ENCODE results near the gene SRGAP3.

The SRGAP3 gene

DNA sequence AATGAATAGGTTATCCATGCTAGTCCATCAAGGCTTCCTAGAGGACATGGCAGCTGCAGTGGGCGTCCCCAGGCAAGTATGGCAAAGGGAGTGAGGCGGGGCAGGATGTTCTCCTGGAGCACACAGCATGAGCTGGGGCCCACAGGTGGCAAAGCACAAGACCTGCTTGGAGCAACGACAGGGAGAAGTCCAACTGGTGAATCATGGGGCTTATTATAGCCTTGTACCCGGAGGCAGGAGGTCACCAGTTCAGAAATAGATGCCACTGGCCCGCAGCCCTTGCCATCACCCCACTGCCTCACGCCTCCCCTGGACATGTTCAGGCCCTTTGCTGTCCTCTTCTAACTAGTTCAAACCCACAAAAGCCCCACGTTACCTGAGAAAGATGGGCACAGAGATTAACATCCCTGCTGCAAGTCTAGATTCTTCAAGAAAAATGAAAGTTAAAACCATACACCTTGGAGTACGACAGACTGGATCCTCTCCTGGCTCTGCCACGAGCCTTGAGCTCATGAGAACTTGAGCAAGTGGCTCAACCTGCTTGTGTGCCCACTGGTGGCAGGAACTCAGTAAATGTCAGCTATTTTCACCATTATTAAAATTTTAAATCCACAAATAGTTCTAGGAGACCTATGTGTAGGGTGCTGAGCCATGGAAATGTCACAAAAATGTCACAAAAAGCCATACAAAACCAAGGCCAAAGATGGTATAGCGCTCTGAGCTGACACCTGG lies 1.8 kb upstream of the SRGAP3 start:
- no peak for DNase-seq

DNA sequence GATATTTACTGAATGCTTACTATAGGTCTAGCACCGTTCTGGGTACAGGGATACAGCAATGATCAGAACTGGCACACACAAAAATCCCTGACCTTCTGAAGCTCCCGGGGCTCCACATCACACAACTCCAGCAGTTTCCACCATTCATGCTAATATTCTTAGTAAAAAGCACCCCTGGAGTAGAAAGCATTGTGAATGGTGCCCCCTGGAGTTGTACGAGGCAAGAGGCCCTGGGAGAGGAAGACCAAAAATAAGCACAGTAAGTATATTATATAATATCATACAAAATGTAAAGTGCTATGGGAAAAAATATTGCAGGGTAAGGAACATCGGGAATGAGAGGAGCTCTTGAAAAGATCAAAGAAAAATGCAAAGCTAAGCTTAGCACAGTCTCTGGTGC lies 790 bp upstream of the SRGAP3 start:
- no peak for DNase-seq

DNA sequence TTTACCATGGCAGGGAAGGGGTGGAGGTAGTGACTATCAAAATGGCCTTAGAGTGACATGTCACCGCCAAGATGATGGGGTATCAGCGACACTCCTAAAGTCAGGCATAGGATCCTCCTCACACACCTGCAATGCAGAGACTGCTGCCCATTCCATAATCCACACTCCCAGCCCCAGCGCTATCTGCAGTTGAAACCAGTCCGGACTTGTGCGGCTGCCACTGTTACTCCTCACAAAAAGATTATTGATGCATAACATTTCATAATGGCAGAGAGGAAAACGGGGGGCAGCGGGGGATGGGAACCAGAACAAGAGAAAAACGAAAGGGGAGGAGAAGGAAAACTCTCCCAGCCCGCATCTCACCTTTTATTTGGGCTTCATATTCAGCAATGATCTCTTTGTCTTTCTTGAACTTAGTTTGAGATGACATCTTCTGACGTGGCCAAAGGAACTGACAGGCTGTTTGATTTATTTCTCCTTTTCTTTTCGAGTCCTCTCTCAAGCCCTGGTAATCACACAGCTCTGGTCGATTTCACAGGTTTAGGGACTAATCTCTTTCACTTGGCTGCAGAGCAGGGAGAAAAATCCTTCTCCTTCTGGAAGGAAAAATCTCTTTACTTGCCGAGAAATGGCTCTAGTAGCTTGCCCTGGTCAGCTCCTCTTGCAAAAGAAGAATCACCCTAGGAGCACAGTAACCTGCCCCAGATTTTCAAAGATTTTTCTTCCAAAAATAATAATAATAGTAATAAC lies 749 bp downstream of the SRGAP3 start:
- DNase-seq: no peak

DNA sequence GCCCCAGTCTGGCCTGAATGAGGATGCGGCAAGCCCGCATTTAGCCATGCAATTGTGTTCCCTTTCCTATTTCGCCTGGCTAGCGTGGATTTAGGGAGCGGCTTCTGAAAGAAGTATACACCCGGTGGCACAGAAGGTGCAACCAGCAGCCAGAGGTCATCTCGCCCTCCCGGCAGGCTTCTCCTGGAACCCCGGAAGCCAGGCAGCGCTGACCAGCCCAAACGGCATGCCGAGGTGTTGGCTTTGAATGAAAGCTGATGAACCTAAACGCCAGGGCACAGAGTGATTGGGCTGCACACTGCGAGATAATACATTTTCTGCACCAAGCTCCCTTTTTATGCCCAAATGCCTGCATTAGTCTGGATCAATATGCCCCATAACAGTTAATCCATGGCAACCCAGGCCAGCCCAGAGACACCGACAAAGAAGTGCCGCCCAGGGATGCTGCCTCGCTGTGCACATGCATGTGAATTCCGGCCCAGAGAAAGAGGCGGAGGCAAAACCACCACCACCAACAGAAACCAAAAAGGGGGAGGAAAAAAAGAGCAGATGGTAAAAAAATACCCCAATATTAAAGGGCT lies 1.4 kb downstream of the SRGAP3 start:
- no peak for DNase-seq

DNA sequence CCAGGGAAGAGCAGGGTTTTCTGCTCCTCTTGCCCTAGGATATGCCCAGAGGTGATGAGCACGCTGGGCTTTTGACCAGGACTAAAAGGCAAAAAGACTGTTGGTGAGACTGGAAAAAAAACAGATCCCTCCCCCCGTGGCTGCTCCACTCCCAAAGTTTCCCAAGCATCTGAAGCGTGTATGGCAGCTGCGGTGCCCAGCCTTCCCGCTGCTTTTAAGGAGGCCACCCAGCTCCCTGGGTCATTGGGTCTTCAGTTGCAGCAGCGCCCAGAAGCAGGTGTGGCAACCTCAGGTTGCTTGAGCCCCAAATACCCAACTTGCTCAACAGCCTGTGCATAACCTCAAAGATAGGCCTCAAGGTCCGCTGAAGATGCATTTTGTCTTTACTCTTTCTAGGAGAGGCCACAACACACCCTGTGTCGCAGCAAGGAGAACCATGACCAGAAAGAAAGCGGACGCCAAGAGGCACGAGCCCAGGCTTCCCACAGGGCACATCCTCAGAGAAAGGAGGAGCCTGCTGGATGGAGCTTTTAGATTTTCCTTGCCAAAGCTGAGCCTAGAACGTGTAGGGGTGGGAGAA lies 2.0 kb downstream of the SRGAP3 start:
- no peak for DNase-seq

DNA sequence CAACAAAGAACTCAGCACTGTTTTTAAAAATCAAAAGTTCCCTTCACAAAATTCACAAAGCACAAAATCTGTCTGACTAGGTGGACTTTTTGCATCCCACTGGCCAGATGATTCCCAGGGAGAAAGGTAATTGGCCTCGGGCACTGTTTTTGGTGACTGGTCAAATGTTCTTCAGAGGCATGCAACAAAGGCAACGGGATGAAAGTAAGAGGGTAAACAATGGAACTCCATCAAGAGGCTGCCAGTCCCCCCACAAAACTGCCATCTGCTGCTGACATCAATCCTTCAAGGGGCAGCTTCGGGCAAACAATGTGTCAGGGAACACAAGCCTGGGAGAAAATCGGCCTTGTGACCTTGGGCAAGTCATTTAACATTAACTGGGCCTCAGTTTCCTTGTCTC lies 3.3 kb downstream of the SRGAP3 start:
- DNase-seq: no peak

DNA sequence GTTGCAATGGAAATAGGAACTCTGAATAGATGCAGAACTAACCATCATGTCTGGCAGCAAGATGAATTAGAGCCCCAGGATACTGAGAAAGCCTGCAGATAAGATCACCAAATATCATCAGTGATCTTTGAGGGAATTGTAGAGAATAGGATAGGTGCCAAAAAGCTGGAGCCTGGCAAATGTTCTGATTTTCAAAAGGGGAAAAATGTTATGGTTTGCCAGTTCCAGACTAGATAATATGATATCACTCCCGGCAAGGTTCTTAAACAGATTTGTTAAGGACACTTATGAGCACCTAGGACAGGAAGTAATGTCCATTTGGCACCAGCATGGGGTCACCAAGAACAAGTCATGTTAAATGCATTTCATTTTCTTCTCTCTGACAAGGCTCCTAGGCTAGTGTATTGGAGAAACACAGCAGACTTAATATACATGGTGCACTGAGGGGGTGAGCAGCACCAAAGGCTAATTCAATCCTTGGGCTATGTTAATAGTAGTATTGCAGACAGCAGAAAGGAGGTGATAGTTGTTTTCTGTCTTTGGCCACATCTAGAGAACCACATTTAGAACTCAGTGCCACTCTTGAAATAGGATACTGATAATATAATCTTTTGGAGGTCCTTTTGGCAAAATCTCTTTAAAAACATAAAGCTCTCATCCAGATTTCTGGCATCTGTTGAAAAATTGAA lies 4.8 kb downstream of the SRGAP3 start:
- no peak for DNase-seq

DNA sequence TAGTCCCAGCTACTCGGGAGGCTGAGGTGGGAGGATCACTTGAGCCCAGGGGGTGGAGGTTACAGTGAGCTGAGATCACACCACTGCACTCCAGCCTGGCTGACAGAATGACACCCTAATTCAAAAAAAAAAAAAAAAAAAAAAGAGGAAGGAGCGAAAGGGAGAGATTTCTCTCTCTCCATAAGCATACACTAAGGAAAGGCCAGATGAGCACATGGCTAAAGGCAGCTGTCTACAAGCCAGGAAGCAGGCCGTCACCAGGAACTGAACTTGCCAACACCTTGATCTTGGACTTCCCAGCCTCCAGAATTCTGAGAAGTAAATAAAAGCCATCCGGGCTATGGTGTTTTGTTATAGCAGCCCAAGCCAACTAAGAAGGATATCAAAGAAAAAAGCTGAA lies 7.5 kb downstream of the SRGAP3 start:
- DNase-seq: no peak

DNA sequence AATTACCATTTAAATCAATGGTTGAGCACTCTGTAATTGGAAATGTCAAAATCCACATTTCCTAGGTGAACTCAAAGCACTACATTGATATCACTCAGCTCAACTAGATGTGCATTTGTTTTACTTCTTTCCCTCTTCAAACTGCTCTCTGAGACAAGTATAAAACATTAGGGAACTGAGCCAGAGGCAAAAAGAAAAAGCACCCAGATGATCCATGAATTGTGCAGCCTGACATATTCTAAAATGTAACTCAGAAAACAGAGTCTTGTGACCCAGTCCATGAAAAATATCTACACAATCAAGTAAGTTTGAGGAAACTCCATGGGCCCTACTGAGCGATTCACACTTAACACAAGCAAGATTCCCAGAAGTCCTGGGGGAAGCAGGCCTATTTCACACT lies 9.8 kb downstream of the SRGAP3 start:
- DNase-seq: no peak

DNA sequence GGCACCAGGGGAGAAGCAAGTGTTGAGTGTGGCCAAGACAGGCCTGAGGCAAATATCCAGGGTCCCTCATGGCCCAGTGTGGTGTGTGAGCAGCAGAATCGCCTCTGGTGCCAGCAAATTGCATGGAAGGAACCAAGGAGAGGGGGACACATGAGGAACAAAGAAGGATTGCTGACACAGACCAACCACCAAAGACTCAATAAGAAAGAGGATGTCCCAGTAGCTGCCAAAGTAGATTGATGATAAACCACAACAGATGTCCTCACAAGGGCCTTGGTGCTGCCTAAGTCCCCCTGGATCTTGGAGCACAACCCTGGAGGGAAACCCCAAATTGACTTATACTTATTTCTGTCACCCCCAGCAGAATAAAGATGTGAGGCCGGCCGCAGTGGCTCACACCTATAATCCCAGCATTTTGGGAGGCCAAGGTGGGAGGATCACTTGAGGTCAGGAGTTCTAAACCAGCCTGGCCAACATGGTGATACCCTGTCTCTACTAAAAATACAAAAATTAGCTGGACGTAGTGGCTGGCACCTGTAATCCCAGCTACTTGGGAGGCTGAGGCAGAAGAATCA lies 10.6 kb downstream of the SRGAP3 start:
- no peak for DNase-seq

DNA sequence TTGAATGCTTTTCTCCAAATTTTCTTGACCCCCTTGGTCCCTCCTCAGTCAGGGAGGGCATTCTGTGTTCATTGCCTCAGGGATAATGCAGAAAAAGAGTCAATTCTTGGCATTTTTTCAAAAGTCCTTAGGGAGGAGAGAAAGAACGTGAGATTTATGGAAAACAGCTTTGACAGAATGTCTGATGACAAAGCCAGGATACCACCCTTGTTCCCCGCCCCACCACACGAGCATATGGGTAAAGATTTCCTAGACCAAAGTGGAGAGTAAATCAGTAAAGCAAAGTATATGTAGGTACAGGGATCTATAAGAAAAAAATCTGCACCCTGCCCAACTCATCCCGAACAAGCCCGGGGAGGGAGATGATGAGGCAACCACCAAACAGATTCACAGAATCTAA lies 11.2 kb downstream of the SRGAP3 start:
- DNase-seq: no peak

DNA sequence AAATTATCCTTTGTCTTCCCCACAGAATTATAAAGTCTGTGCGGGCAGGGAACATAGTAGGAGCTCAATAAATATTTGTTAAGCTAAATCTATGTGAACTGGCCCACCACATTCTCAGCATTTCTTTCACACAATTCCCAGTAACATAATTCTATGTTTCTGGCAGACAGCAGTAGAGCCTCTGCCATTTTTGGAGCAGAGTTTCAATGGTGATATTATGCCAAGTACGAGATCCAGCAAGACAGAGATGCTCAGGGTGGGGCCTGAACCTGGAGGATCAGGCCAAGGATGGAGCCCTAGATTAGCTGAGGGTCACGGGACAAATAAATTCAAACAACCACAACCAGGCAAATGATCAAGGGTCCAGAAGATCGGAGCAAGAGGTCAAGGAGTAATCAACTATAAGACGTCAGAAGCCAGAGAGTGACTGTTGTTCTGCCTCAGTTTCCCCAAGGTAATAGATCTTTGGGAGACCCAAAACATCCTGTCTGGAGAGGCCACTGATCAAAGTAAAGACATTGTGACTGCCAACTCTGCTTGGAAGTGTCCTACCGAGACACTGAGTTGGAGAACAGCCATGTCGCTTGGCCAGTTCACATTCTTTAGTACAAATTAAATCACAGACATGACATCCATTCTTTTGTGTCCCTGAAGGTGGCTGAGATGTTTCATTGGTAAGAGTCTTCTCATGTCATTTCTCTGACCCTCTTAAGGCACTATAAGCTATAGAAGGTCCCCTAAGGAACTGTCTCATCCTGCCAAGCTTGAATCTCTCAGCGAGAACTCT lies 15.4 kb downstream of the SRGAP3 start:
- DNase-seq: no peak

DNA sequence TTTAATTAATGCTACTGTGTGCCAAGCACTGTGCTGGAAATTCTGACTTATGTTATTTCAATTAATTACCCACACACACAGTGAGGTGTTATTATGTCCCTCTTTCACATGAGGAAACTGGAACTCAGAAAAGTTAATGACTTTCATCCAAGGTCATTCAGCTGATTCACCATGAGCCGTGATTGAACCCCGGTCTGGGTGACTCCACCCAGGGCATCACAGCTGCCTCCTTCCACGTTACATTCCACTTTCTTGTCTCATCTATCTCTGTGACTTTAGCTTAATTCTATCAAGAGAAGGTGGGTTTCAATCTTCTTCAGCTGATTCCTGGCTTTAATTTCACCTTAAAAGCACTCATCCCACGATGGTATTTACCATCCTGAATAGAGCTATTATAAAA lies 16.3 kb downstream of the SRGAP3 start:
- no peak for DNase-seq

DNA sequence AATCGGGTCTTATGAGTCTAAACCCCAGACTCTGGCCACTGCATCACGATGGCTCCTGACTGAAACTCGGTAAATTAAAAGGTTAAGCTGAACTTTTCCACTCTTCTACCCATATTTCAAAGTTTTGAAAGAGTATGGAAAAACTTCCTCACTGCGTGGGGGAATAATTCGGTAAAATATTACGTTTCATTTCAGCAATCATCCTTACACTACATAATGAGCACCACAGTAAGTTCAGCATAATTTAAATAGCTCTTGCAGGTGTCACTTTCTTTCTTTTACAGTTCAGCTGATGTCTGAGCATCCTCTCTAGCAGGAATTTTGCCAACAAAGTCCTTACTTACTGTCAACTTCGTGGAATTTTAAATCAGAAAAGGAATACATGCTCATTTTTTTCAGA lies 17.5 kb downstream of the SRGAP3 start:
- no peak for DNase-seq

DNA sequence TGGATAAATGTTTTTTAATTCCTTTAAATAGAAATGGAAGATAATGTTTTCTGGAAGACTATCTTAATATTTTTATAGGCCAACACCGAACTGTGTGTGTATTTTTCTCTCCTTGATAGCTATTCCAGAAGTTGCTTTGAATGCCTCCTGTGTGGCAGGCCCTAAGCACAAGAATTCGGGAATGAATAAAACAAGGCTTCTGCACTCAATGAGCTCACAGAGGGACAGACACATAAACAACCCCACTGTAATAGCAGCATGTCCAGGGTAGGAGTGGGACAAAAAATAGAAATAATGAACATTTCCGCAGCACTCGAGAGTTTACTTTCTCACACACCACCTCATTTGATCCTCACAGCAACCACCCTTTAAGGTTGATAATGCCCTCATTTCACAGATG lies 18.0 kb downstream of the SRGAP3 start:
- DNase-seq: no peak

DNA sequence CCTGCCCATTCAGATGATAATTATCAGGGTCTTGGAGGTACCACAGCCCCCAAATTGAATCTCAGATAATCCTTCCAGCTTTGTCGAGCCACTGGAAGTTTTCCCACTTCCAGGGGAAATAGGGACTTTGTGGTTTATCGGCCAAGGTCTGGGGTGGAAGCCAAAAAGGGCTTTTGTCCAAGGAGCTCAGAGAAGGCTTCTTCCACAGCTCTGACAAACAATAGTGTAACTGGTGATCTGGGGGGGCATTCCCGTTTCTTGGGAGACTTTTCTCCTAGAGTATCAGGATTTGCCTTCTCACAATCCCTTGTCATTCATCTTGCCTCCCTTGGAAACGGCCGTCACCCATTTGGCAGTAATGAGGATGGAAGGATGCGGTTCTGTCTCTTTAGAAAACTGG lies 18.4 kb downstream of the SRGAP3 start:
- no peak for DNase-seq

DNA sequence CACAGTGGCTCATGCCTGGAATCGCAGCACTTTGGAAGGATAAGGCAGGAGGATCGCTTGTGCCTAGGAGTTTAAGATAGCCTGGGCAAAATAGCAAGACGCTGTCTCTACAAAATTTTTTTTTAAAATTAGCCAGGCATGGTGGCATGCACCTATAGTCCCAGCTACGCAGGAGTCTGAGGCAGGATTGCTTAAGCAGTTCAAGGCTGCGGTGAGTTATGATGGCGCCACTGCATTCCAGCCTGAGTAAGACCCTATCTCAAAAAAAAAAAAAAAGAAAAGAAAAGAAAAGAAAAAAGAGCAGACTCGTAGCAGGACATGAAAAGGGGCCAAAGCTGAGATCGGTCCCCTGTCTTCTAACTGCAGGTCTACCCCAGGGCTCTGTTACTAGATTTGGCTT lies 18.9 kb downstream of the SRGAP3 start:
- no peak for DNase-seq

DNA sequence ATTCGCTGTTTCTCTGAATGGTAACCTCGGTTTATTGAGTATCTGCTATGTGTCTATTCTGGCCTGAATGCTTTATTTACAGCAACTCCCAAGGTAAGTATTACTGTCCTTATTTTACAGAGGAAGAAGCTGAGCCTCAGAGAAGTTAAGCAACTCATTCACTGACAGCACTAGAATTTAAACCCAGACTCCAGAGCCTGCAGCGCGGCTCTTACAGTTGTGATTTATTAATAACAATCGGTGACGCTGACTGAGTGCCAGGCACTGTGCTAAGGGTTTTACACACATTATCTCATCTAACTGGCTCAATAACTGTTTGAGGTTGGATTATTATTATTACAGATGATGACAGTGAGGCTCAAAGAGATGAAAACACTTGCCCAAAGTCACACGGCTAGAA lies 19.6 kb downstream of the SRGAP3 start:
- no peak for DNase-seq

DNA sequence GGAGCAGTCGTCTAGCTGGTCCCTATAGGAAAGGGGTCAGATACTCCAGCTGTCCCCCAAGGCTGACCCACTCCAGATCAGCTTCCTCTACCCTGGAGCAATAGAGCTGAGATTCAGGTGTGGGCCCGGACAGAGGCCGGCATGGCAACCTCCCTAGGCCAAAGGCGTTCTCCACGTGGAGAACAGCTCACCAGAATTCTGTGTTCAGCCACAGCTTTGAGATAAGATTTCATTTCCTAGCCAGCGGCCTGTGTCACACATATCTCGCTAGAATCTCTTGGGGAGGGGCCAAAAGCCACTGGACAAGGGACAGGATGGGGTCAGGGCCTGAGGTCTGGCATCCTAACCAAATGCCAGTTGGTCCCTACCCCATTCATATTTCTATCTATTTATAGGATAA lies 20.1 kb downstream of the SRGAP3 start:
- no peak for DNase-seq

DNA sequence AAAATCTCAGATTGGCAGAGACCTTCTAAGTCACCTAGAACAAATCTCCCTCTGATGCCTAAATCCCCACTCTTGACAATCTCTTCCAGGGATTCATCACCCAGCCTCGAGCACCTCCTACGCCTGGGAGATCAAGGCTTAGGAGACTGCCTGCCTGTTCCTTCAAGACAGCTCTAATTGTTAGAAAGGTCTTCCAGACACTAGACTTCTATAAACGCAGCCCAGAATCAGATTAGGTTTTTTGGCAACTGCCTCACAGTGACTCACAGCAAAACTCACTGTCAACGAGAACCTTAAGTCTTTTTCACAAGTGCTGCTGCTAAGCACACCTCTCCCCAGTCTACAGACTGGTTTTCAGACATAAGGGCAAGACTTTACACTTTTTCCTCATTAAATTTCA lies 23.1 kb downstream of the SRGAP3 start:
- no peak for DNase-seq

DNA sequence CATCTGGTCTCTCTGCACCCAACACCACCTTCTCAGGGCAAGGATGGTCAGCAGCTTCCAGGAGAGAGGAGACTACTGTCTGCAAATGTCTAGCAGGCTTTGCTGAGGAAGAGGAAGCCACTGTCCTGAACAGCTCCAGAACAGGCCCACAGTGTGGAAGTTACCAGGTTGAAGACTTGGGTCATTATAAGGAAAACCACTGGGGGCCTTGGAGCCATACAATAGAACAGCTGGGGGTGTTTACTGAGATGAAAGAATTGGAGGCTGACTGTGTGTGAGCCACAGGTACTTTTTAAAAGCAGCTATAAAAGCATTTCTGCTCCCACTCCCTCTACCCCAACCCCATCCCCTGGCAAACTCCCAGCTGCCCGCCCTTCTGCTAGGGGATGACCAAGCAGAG lies 24.2 kb downstream of the SRGAP3 start:
- no peak for DNase-seq

DNA sequence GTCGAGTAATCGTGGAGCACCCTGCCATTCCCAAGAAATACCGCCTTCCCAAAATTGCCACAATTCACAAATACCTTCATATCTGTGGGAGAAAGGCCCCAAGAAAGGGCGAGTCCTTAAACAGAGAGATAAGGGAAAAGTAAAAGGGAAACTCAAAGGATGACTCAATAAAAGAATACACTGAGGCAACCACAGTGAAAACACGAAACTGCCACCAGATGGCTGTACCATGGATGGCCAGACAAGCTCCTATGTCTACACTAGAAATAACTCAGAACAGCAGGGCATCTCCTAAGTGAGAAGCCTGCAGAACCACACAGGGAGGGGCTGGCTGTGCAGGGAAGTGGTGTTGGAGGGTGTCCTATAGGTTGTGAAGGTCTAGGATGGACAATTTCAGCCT lies 25.0 kb downstream of the SRGAP3 start:
- no peak for DNase-seq
